Breast epithelium (tissue), 3 donors: ENCODE results near the gene FGF2.

ENCODE experiments used
- CTCF ChIP-seq, 3 donors: fragments of 450-650 bp; IDR thresholded peaks; one replicate each; pipeline ENCODE4 v1.5.1; 2016 to 2017; ENCODE audit warnings: antibody characterized with exemption in 3 of 3, mild to moderate bottlenecking in 3 of 3, moderate library complexity in 3 of 3
- POLR2AphosphoS5 ChIP-seq, 3 donors: sonication (generic); formaldehyde crosslinking; IDR thresholded peaks; one replicate each; pipeline ENCODE4 v1.6.1; 2017; ENCODE audit warnings: antibody characterized with exemption in 3 of 3

- TF ChIP-seq CTCF (IDR thresholded peaks at IDR 0.05) (no peak), POLR2AphosphoS5 (IDR thresholded peaks at IDR 0.05) (no peak)
These were observed 102.3 kb downstream of the FGF2 start for GRCh38 chr4:122928930-122929329.
